Esophagus squamous epithelium (tissue), 5 donors: ENCODE results near the gene TTC28. TPM values are rescaled to one million over a fixed set of nuclear protein-coding genes. Genes with fewer than 3 reads are reported as not detected.

Experiments used
- DNase-seq: peaks from one replicate; lab custom pipeline; 2025; lab: John Stamatoyannopoulos, UW
- H3K27ac ChIP-seq, 4 donors: fragments of 200-600 bp; sonication (generic); one replicate each; pipeline ENCODE4 v1.5.1; 2016 to 2019; ENCODE audit warnings: mild to moderate bottlenecking in 1 of 4
- H3K27me3 ChIP-seq, 4 donors: fragments of 200-600 bp; sonication (generic); 1 replicate in 3 of 4; 2 replicates in 1 of 4; pipeline versions ENCODE4 v1.5.1 to v1.6.0; 2017 to 2021; ENCODE audit warnings: antibody characterized with exemption in 1 of 4
- H3K36me3 ChIP-seq, 3 donors: fragments of 200-600 bp; sonication (generic); one replicate each; pipeline ENCODE4 v1.5.1; 2016 to 2019
- H3K4me1 ChIP-seq, 3 donors: fragments of 200-600 bp; sonication (generic); one replicate each; pipeline ENCODE4 v1.5.1; 2017 to 2019
- H3K4me3 ChIP-seq, 4 donors: fragments of 200-600 bp; sonication (generic); 1 replicate in 3 of 4; 2 replicates in 1 of 4; pipeline ENCODE4 v1.5.1; 2016 to 2019; ENCODE audit warnings: mild to moderate bottlenecking in 2 of 4, moderate library complexity in 1 of 4
- H3K9me3 ChIP-seq, 3 donors: fragments of 200-600 bp; sonication (generic); one replicate each; pipeline ENCODE4 v1.5.1; 2016 to 2019
- CTCF ChIP-seq, 6 experiments: fragments of 450-650 bp in 4 of 6; fragments of 200-600 bp in 2 of 6; sonication (generic) in 2 of 6; IDR thresholded peaks; one replicate each; pipeline ENCODE4 v1.5.1; 2016 to 2019; ENCODE audit warnings: antibody characterized with exemption in 6 of 6, mild to moderate bottlenecking in 4 of 6, moderate library complexity in 4 of 6
- POLR2A ChIP-seq, 4 donors: fragments of 450-650 bp; IDR thresholded peaks; one replicate each; pipeline ENCODE4 v1.6.1; 2017; ENCODE audit warnings: antibody characterized with exemption in 4 of 4, mild to moderate bottlenecking in 4 of 4, moderate library complexity in 3 of 4
- WGBS, 2 donors: methylation state at CpG; one replicate each; pipeline ENCODE4 v1.1.5; 2018; 5-methylcytosine and 5-hydroxymethylcytosine counted together
- intact Hi-C: fragments of 100-400 bp; cut with DNase I; formaldehyde crosslinking; loops from one replicate; pipeline ENCODE4 v1.15.0; 2022
- total RNA-seq, 4 donors: library from RNA; depleted of rRNA; stranded (reverse); fragments of >200 nt; gene quantifications; one replicate each; pipeline ENCODE4 v1.1.0, GENCODE V29; 2016
- donor health status: DM: yes; HTN: yes; CAD: no.

The TTC28 gene
- total RNA-seq, 4 donors from 2014 or later: 6.0 to 21.4 (median 7.7) TPM

- intact Hi-C loops: no loop called here
- TF ChIP-seq POLR2A (IDR thresholded peaks at IDR 0.05): no peak
- TF ChIP-seq CTCF (IDR thresholded peaks at IDR 0.05): no peak
- H3K36me3 ChIP-seq: no peaks in the 10 kb centered on the region
- H3K9me3 ChIP-seq: no peaks in the 10 kb centered on the region
- no peak overlapping the region for H3K4me3 ChIP-seq
- H3K4me1 ChIP-seq: peaks cover 0 to under 1% (median 0%) of the 10 kb centered on the region in 3 donors
- WGBS, 2 donors: 90 to 91% methylated on average over 2 of the region's 2 CpGs
- H3K27ac ChIP-seq: no peak overlapping the region
- no peak for DNase-seq
- no peaks in the 10 kb centered on the region for H3K27me3 ChIP-seq
Observed at GRCh38 chr22:28589102-28589750, 90.4 kb downstream of the TTC28 start.

- 91 to 95% methylated on average over 10 to 11 of the region's 11 CpGs for WGBS, 2 donors
- no peak overlapping the region for H3K27ac ChIP-seq
- H3K4me1 ChIP-seq: no peaks in the 10 kb centered on the region
- no peak overlapping the region for H3K4me3 ChIP-seq
- intact Hi-C loops: no loop called here
- no peaks in the 10 kb centered on the region for H3K27me3 ChIP-seq
- TF ChIP-seq POLR2A (IDR thresholded peaks at IDR 0.05) (no peak), CTCF (IDR thresholded peaks at IDR 0.05) (no peak)
- no peaks in the 10 kb centered on the region for H3K36me3 ChIP-seq
- DNase-seq: no peak
- no peaks in the 10 kb centered on the region for H3K9me3 ChIP-seq
Observed at GRCh38 chr22:28585324-28585723, 94.3 kb downstream of the TTC28 start.

- no peaks in the 10 kb centered on the region for H3K36me3 ChIP-seq
- TF ChIP-seq CTCF (IDR thresholded peaks at IDR 0.05): no peak
- no peak for TF ChIP-seq POLR2A (IDR thresholded peaks at IDR 0.05)
- H3K27ac ChIP-seq: no peak overlapping the region
- no peaks in the 10 kb centered on the region for H3K4me1 ChIP-seq
- 81 to 85% methylated on average over 3 of the region's 3 CpGs for WGBS, 2 donors
- no peak overlapping the region for H3K4me3 ChIP-seq
- intact Hi-C loops: no loop called here
- DNase-seq: no peak
- H3K9me3 ChIP-seq: no peaks in the 10 kb centered on the region
- H3K27me3 ChIP-seq: no peaks in the 10 kb centered on the region
Observed at GRCh38 chr22:28582806-28583205, 96.8 kb downstream of the TTC28 start.

- H3K9me3 ChIP-seq: no peaks in the 10 kb centered on the region
- H3K4me3 ChIP-seq: no peak overlapping the region
- H3K27me3 ChIP-seq: no peaks in the 10 kb centered on the region
- no peak for TF ChIP-seq CTCF (IDR thresholded peaks at IDR 0.05)
- TF ChIP-seq POLR2A (IDR thresholded peaks at IDR 0.05): no peak
- no peak overlapping the region for H3K27ac ChIP-seq
- 78 to 79% methylated on average over 8 of the region's 8 CpGs for WGBS, 2 donors
- H3K4me1 ChIP-seq: no peaks in the 10 kb centered on the region
- no peaks in the 10 kb centered on the region for H3K36me3 ChIP-seq
- DNase-seq: no peak
- intact Hi-C loops: no loop called here
Observed at GRCh38 chr22:28581016-28581415, 98.6 kb downstream of the TTC28 start.

GRCh38 chr22:28576162-28576561 is 103.5 kb downstream of the TTC28 start:
- Histone ChIP-seq H3K27ac (no peak overlapping the region), H3K27me3 (no peaks in the 10 kb centered on the region), H3K4me1 (no peaks in the 10 kb centered on the region), H3K9me3 (no peaks in the 10 kb centered on the region), H3K36me3 (no peaks in the 10 kb centered on the region), H3K4me3 (no peak overlapping the region)
- no peak for TF ChIP-seq POLR2A (IDR thresholded peaks at IDR 0.05)
- no peak for TF ChIP-seq CTCF (IDR thresholded peaks at IDR 0.05)
- 66 to 84% methylated on average over 3 of the region's 3 CpGs for WGBS, 2 donors
- DNase-seq: no peak
- intact Hi-C loops: no loop called here
